Right cardiac atrium (tissue), 5 donors: ENCODE data around the gene NAXE. TPM values are rescaled to one million over a fixed set of nuclear protein-coding genes. Genes with fewer than 3 reads are reported as not detected.
"Not testable (repeated sequence)": the region's sequence is repeated elsewhere in the genome, so short reads cannot be mapped to it uniquely, and the experiment has no call there.

ENCODE experiments used
- ATAC-seq, 2 donors: fragments of 200-7000 bp; cut with Tn5 transposase; one replicate each; pipeline versions ENCODE4 v1.8.0 to v1.9.1; 2020; ENCODE audit warnings: moderate library complexity in 2 of 2, mild to moderate bottlenecking in 1 of 2
- DNase-seq, 3 donors: peaks; one replicate each; pipeline ENCODE4 v3.0.0-alpha.2; 2020
- H3K27ac ChIP-seq: one replicate; pipeline ENCODE4 v1.5.1; 2013; ENCODE audit warnings: mild to moderate bottlenecking, low read length, control low read depth, moderate library complexity
- H3K27me3 ChIP-seq: one replicate; pipeline ENCODE4 v1.6.1; 2013; ENCODE audit not compliant: control insufficient read depth, insufficient read depth
- H3K4me1 ChIP-seq: one replicate; pipeline ENCODE4 v1.6.1; 2013; ENCODE audit warnings: low read length; ENCODE audit not compliant: control insufficient read depth, insufficient read depth
- H3K4me3 ChIP-seq: one replicate; pipeline ENCODE4 v1.5.1; 2013; ENCODE audit warnings: low read length, control low read depth
- H3K9me3 ChIP-seq: one replicate; pipeline ENCODE4 v1.6.1; 2013; ENCODE audit warnings: low read length; ENCODE audit not compliant: control insufficient read depth
- WGBS: extraction: QIAGEN DNeasy Blood & Tissue Kit; methylation state at CpG from one replicate; pipeline ENCODE4 v1.1.7; 2013; 5-methylcytosine and 5-hydroxymethylcytosine counted together
- intact Hi-C, 4 donors: fragments of 100-400 bp; cut with DNase I; formaldehyde crosslinking; loops; one replicate each; pipeline versions ENCODE4 v1.11.0 to v1.14.0; 2022 to 2023
- polyA plus RNA-seq: library from polyadenylated mRNA; stranded (reverse); fragments of 200-250 nt; gene quantifications from one replicate; pipeline ENCODE4 v1.2.3, GENCODE V29; 2013
- total RNA-seq, 4 donors: library from RNA; stranded (reverse); fragmentation: NEBNext Ultra II Directional; extraction: Animal tissue kit (Norgen Biotek cat#: 25700); gene quantifications; one replicate each; pipeline ENCODE4 v1.2.1, GENCODE V29; 2021
- donor health status: healthy with polysubstance abuse.
- donor health status: DM: no; HTN: yes; CAD: no.
- donor health status: DM: no; HTN: no; CAD: no.
- donor health status: DM: no; HTN: yes; CAD: no; lungs with severe emphysema.
- donor health status: DM: yes; HTN: yes; CAD: no.

Gene NAXE
- total and polyA plus RNA-seq, 5 donors = 95.0 to 131 (median 99.3) TPM

GRCh38 chr1:156607344-156607743 is 15.8 kb downstream of the NAXE start:
- not testable (repeated sequence) for H3K4me1 ChIP-seq, DNase-seq, H3K27ac ChIP-seq, ATAC-seq, H3K27me3 ChIP-seq, H3K4me3 ChIP-seq, H3K9me3 ChIP-seq
- intact Hi-C loops = loop anchor here (5.0 to 10.0 kb wide), 4 partner anchors 150 to 223 kb away; no protein-coding TSS in a partner anchor
- WGBS = 82% methylated on average over 4 of the region's 4 CpGs

- Histone ChIP-seq H3K4me1 (peaks cover 2% of the 10 kb centered on the region), H3K27ac (no peak overlapping the region), H3K4me3 (no peak overlapping the region), H3K27me3 (no peaks in the 10 kb centered on the region), H3K9me3 (no peaks in the 10 kb centered on the region)
- peak; percentile 90 for ATAC-seq
- 28% methylated on average over 7 of the region's 7 CpGs for WGBS
- no peak for DNase-seq
- intact Hi-C loops = loop anchor here (5.0 to 10.0 kb wide), 4 partner anchors 151 to 223 kb away; no protein-coding TSS in a partner anchor
These were observed 16.6 kb downstream of the NAXE start for GRCh38 chr1:156608036-156608674.

DNA sequence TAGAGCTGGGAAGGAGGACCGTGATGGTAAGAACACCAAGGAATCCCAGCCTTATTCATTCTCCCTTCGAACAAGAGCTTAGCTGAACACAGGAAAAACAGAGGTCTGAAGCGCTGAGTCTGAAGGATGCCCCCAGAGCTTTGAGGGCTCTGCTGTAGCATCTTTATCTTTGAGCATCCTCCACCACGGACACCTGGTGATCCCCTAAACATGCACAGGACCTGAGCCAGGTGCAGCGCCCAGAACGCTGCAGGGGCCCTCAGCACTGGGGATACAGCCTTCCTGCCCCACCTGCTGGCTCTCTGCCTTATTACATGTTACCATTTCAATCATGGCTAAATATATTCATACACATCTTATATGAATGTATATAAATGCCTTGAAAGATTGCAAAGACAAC is 17.4 kb downstream of the NAXE start:
- no peaks in the 10 kb centered on the region for H3K27me3 ChIP-seq
- DNase-seq (no peak), ATAC-seq (peak; percentile 36 to 52)
- WGBS = 41% methylated on average over 6 of the region's 6 CpGs
- intact Hi-C loops = loop anchor here (5.0 to 10.0 kb wide), 4 partner anchors 152 to 224 kb away; no protein-coding TSS in a partner anchor
- no peak overlapping the region for H3K4me3 ChIP-seq
- H3K9me3 ChIP-seq = no peaks in the 10 kb centered on the region
- H3K27ac ChIP-seq = no peak overlapping the region
- H3K4me1 ChIP-seq = peaks cover 2% of the 10 kb centered on the region

- intact Hi-C loops = loop anchor here in 2 of 4 donors (5.0 to 10.0 kb wide), 2 partner anchors 158 to 225 kb away; no protein-coding TSS in a partner anchor
- H3K4me1 ChIP-seq, H3K4me3 ChIP-seq, H3K27me3 ChIP-seq, H3K27ac ChIP-seq, H3K9me3 ChIP-seq, ATAC-seq, DNase-seq: not testable (repeated sequence)
- WGBS = 91% methylated on average over 9 of the region's 9 CpGs
These were observed 18.5 kb downstream of the NAXE start for GRCh38 chr1:156610072-156610471.

- DNase-seq (no peak), ATAC-seq (no peak)
- 54% methylated on average over 3 of the region's 3 CpGs for WGBS
- no peak overlapping the region for H3K27ac ChIP-seq
- intact Hi-C loops = loop anchor here in 2 of 4 donors (5.0 to 10.0 kb wide), 2 partner anchors 160 to 228 kb away; no protein-coding TSS in a partner anchor
- H3K27me3 ChIP-seq = no peaks in the 10 kb centered on the region
- H3K4me3 ChIP-seq = no peak overlapping the region
- no peaks in the 10 kb centered on the region for H3K9me3 ChIP-seq
- H3K4me1 ChIP-seq = peaks cover 6% of the 10 kb centered on the region
These were observed 21.1 kb downstream of the NAXE start for GRCh38 chr1:156612666-156613065.

- no peak overlapping the region for H3K4me3 ChIP-seq
- 7% methylated on average over 4 of the region's 4 CpGs for WGBS
- intact Hi-C loops = loop anchor here in 1 of 4 donors (10.0 kb wide), 1 partner anchor 231 kb away; no protein-coding TSS in a partner anchor
These were observed 24.4 kb downstream of the NAXE start for GRCh38 chr1:156615946-156616345.

GRCh38 chr1:156616463-156616862 is 24.9 kb downstream of the NAXE start:
- 3% methylated on average over 5 of the region's 5 CpGs for WGBS
- Histone ChIP-seq H3K9me3 (no peaks in the 10 kb centered on the region), H3K27me3 (no peaks in the 10 kb centered on the region), H3K27ac (peak overlapping the region; percentile 28), H3K4me1 (peaks cover 4% of the 10 kb centered on the region), H3K4me3 (no peak overlapping the region)
- DNase-seq (peak; percentile 22 to 59 (median 57)), ATAC-seq (peak; percentile 71 to 74)
- intact Hi-C loops = loop anchor here in 1 of 4 donors (10.0 kb wide), 1 partner anchor 232 kb away; no protein-coding TSS in a partner anchor

More at GRCh38 chr1:156615946-156616345, 24.4 kb downstream of the NAXE start:
- ATAC-seq (peak; percentile 18 to 21), DNase-seq (no peak)
- H3K27me3 ChIP-seq = no peaks in the 10 kb centered on the region
- H3K4me1 ChIP-seq = peaks cover 4% of the 10 kb centered on the region
- H3K27ac ChIP-seq = peak overlapping the region; percentile 94
- H3K9me3 ChIP-seq = no peaks in the 10 kb centered on the region

DNA sequence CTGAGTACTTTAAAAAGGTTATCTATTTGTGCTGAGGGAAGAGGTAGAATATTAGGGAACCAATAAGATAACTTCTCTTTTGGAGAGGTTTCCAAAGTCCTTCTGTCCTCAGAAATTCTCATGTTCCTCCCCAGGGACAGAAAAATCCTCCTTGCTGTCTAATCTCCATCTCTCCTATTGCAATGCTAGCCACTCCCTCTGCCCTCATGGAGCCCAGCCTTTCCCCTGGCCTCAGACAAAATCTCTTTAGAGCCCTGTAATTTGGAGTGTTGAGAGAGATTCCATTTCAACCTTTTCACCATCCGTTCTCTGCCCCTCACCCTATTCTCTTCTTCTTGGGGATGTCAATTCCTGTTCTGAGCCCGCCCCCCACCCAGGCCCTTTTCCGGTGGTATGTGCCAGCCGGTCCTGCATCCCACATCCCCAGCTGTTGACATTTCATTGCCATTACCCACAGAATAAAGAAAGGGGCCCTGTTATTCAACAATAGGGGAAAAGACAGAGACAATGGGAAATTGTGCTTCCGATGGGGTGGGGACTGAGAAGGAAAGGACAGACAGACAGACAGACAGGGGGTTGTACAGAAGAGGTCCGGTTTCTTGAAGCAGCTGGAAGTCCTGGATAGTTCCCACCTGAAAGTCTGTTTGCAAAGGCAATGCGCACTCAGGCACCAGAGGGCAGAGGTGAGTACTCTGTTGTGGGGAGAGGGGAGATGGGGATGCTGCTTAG is 27.4 kb downstream of the NAXE start, which contains the start of gene HAPLN2:
HAPLN2 (plus strand) TSS at position 563 of the 729 bp plus-strand sequence. CDS start 4,076 bp downstream, outside the sequence.
- Histone ChIP-seq H3K27ac (no peak within 1 kb of the TSS), H3K27me3 (no peaks in the 10 kb centered on the region), H3K9me3 (no peaks in the 10 kb centered on the region), H3K4me3 (no peak within 1 kb of the TSS), H3K4me1 (peaks cover 4% of the 10 kb centered on the region)
- 12% methylated on average over 7 of the region's 7 CpGs for WGBS
- no peak for ATAC-seq
- intact Hi-C loops = loop anchor here in 1 of 4 donors (10.0 kb wide), 1 partner anchor 234 kb away; no protein-coding TSS in a partner anchor
- no peak for DNase-seq

- no peak overlapping the region for H3K27ac ChIP-seq
These were observed 28.0 kb downstream of the NAXE start for GRCh38 chr1:156619582-156619955.

DNA sequence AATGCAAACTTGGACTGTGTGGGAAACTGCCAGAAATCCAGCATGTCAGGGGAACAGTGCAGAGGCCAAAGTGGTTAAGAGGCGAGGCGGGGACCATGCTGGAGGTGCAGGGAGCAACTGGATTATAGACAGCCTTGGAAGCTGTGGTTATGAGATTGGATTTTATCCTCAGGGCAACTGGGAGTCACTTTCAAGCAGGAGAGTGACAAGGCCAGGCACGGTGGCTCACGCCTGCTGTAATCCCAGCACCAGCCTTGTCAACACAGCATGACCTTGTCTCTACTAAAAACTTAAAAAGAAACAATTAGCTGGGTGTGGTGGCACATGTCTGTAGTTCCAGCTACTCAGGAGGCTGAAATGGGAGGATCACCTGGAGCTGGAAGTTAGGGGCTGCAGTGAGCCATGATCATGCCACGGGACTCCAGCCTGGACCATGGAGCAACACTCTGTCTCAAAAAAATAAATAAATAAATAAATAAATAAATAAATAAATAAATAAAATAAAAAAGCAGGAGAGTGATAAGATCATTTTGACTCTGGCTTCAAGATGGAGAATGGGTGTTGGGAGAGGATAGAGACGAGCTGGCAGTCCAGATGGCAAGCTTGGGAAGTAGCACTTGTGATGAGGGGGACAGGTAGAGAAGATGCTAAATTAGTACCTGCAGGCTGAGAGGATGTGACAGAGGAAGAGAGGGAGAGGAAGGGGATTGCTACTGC is 31.2 kb downstream of the NAXE start:
- intact Hi-C loops = loop anchor here in 1 of 4 donors (5.0 kb wide), 1 partner anchor 35 kb away; no protein-coding TSS in a partner anchor
- Histone ChIP-seq H3K4me3 (no peak overlapping the region), H3K9me3 (no peaks in the 10 kb centered on the region), H3K27me3 (no peaks in the 10 kb centered on the region), H3K27ac (no peak overlapping the region), H3K4me1 (no peaks in the 10 kb centered on the region)
- ATAC-seq (no peak), DNase-seq (no peak)
- 86% methylated on average over 6 of the region's 6 CpGs for WGBS

More at GRCh38 chr1:156619582-156619955, 28.0 kb downstream of the NAXE start:
- ATAC-seq (no peak), DNase-seq (no peak)
- 35% methylated on average over 6 of the region's 6 CpGs for WGBS
- H3K4me3 ChIP-seq = no peak overlapping the region
- H3K4me1 ChIP-seq = peaks cover 4% of the 10 kb centered on the region
- H3K27me3 ChIP-seq = no peaks in the 10 kb centered on the region
- intact Hi-C loops = loop anchor here in 1 of 4 donors (10.0 kb wide), 1 partner anchor 235 kb away; no protein-coding TSS in a partner anchor
- H3K9me3 ChIP-seq = no peaks in the 10 kb centered on the region
